CD14-positive monocyte (primary cell): ENCODE results near the gene LRRC45. TPM values are rescaled to one million over a fixed set of nuclear protein-coding genes. Genes with fewer than 3 reads are reported as not detected.

Experiments
- DNase-seq, 3 donors: peaks; one replicate each; pipeline ENCODE4 v3.0.0-alpha.2; 2011 to 2022
- H2AFZ ChIP-seq: 2 replicates; pipeline ENCODE4 v1.6.0; 2012; ENCODE audit warnings: mild to moderate bottlenecking, low read depth, low read length, inconsistent platforms; ENCODE audit not compliant: insufficient read depth, poor library complexity, severe bottlenecking
- H3K27ac ChIP-seq, 2 donors: 1 replicate in 1 of 2; 2 replicates in 1 of 2; pipeline ENCODE4 v1.5.1; 2012 to 2013; ENCODE audit warnings: low read length in 2 of 2, control low read depth in 1 of 2, inconsistent platforms in 1 of 2, low read depth in 1 of 2, mild to moderate bottlenecking in 1 of 2
- H3K27me3 ChIP-seq, 2 donors: one replicate each; pipeline versions ENCODE4 v1.6.0 to v1.6.1; 2011 to 2013; ENCODE audit warnings: low read length in 2 of 2; ENCODE audit not compliant: control insufficient read depth in 2 of 2, insufficient read depth in 2 of 2
- H3K36me3 ChIP-seq, 2 donors: replicated peaks in 1 of 2; 1 replicate in 1 of 2; 2 replicates in 1 of 2; pipeline versions ENCODE4 v1.5.1 to v1.6.1; 2012 to 2013; ENCODE audit warnings: low read length in 2 of 2, control low read depth in 1 of 2, inconsistent platforms in 1 of 2, mild to moderate bottlenecking in 1 of 2; ENCODE audit not compliant: insufficient read depth in 2 of 2, control insufficient read depth in 1 of 2
- H3K4me1 ChIP-seq, 2 donors: 1 replicate in 1 of 2; 2 replicates in 1 of 2; pipeline versions ENCODE4 v1.5.1 to v1.6.1; 2012 to 2013; ENCODE audit warnings: low read length in 2 of 2, control low read depth in 1 of 2, inconsistent platforms in 1 of 2, mild to moderate bottlenecking in 1 of 2, moderate library complexity in 1 of 2; ENCODE audit not compliant: insufficient read depth in 2 of 2, control insufficient read depth in 1 of 2
- H3K4me2 ChIP-seq: replicated peaks from 2 replicates; pipeline ENCODE3; 2012; ENCODE audit warnings: low read length, moderate library complexity, mild to moderate bottlenecking; ENCODE audit not compliant: poor library complexity, severe bottlenecking; ENCODE audit errors: extremely low read depth
- H3K4me3 ChIP-seq, 3 experiments: fragments of 200-600 bp in 1 of 3; sonication (generic) in 1 of 3; replicated peaks in 1 of 3; 1 replicate in 2 of 3; 2 replicates in 1 of 3; pipeline ENCODE4 v1.5.1; 2011 to 2013; ENCODE audit warnings: low read length in 3 of 3, mild to moderate bottlenecking in 3 of 3, control low read depth in 2 of 3, low read depth in 2 of 3, inconsistent platforms in 1 of 3, moderate library complexity in 1 of 3
- H3K79me2 ChIP-seq: 2 replicates; pipeline ENCODE4 v1.6.0; 2012; ENCODE audit warnings: mild to moderate bottlenecking, control low read depth, inconsistent platforms, low read length, moderate library complexity; ENCODE audit not compliant: insufficient read depth
- H3K9ac ChIP-seq: 2 replicates; pipeline ENCODE4 v1.6.0; 2017; ENCODE audit warnings: low read length, mild to moderate bottlenecking; ENCODE audit not compliant: insufficient read depth, poor library complexity, severe bottlenecking
- H3K9me3 ChIP-seq, 2 donors: replicated peaks in 1 of 2; 1 replicate in 1 of 2; 2 replicates in 1 of 2; pipeline versions ENCODE4 v1.5.1 to v1.6.1; 2012 to 2013; ENCODE audit warnings: low read length in 2 of 2, control low read depth in 1 of 2; ENCODE audit not compliant: control insufficient read depth in 1 of 2, insufficient read depth in 1 of 2
- H4K20me1 ChIP-seq: 2 replicates; pipeline ENCODE4 v1.6.0; 2012; ENCODE audit warnings: mild to moderate bottlenecking, low read length, control low read depth, moderate library complexity; ENCODE audit not compliant: insufficient read depth
- H3K27ac Mint-ChIP-seq, 7 donors: one replicate each; pipeline ENCODE4 v1.8.0; 2020; ENCODE audit warnings: mild to moderate bottlenecking in 7 of 7, mixed read lengths in 7 of 7, moderate library complexity in 6 of 7, inconsistent platforms in 2 of 7
- H3K27me3 Mint-ChIP-seq, 3 donors: one replicate each; pipeline ENCODE4 v1.8.0; 2021 to 2022; ENCODE audit warnings: low read depth in 3 of 3, mild to moderate bottlenecking in 3 of 3, mixed read lengths in 3 of 3, moderate library complexity in 3 of 3, inconsistent platforms in 1 of 3
- H3K36me3 Mint-ChIP-seq, 2 donors: one replicate each; pipeline ENCODE4 v1.8.0; 2020; ENCODE audit warnings: mixed read lengths in 2 of 2, inconsistent platforms in 1 of 2, mild to moderate bottlenecking in 1 of 2
- H3K4me1 Mint-ChIP-seq: one replicate; pipeline ENCODE4 v1.8.0; 2020; ENCODE audit warnings: mild to moderate bottlenecking, mixed read lengths
- H3K4me3 Mint-ChIP-seq, 2 donors: one replicate each; pipeline ENCODE4 v1.8.0; 2020; ENCODE audit warnings: mild to moderate bottlenecking in 2 of 2, mixed read lengths in 2 of 2, moderate library complexity in 1 of 2
- H3K9me3 Mint-ChIP-seq, 7 donors: one replicate each; pipeline ENCODE4 v1.8.0; 2020 to 2022; ENCODE audit warnings: mixed read lengths in 7 of 7, mild to moderate bottlenecking in 6 of 7, moderate library complexity in 6 of 7, inconsistent platforms in 2 of 7
- WGBS: methylation state at CpG from one replicate; pipeline ENCODE4 v1.1.5; 2013; ENCODE audit warnings: missing lambda C conversion rate; ENCODE audit not compliant: insufficient coverage; 5-methylcytosine and 5-hydroxymethylcytosine counted together
- intact Hi-C, 2 donors: fragments of 100-400 bp; cut with micrococcal nuclease; formaldehyde crosslinking; loops; one replicate each; pipeline versions ENCODE4 v1.15.0 to v1.15.1; 2023
- polyA plus RNA-seq, 3 donors: library from polyadenylated mRNA; depleted of rRNA in 1 of 3; unstranded in 2 of 3; stranded (reverse) in 1 of 3; fragments of 300-500 nt in 2 of 3; fragments of >200 nt in 1 of 3; fragmentation: Illumina TruSeq in 2 of 3; gene quantifications; 1 replicate in 2 of 3; 2 replicates in 1 of 3; pipeline ENCODE4 v1.2.3, GENCODE V29; 2012 to 2021
- TF ChIP-seq, protein P1 (sequence below): fragments of 200-600 bp; IDR thresholded peaks from one replicate; pipeline ENCODE4 v1.8.0; 2022; ENCODE audit warnings: antibody characterized with exemption, mild to moderate bottlenecking

The LRRC45 gene
- polyA plus RNA-seq, 3 donors, result 2.6 to 12.2 (median 3.4) TPM

- intact Hi-C loops, result loop anchor here in 1 of 2 donors (5.0 kb wide), 1 partner anchor 44 kb away; the partner anchor contains the start of gene FASN
- Mint-ChIP-seq H3K27me3 (no peaks in the 10 kb centered on the region), H3K4me1 (peaks cover 19% of the 10 kb centered on the region), H3K9me3 (no peaks in the 10 kb centered on the region), H3K4me3 (no peak overlapping the region), H3K36me3 (peaks cover 24 to 66% of the 10 kb centered on the region in 2 donors), H3K27ac (peak overlapping the region in 1 of 7 donors; percentile 5)
- Histone ChIP-seq H3K36me3 (peaks cover 55 to 64% of the 10 kb centered on the region in 2 donors), H3K4me2 (no peak overlapping the region), H2AFZ (no peak overlapping the region), H3K4me1 (peaks cover 20 to 29% of the 10 kb centered on the region in 2 donors), H3K4me3 (no peak overlapping the region), H3K27me3 (no peaks in the 10 kb centered on the region), H4K20me1 (peaks cover 23% of the 10 kb centered on the region), H3K79me2 (peaks cover 24% of the 10 kb centered on the region), H3K9ac (no peak overlapping the region), H3K9me3 (no peaks in the 10 kb centered on the region), H3K27ac (no peak overlapping the region)
- DNase-seq, result no peak
- TF ChIP-seq, protein P1, sequence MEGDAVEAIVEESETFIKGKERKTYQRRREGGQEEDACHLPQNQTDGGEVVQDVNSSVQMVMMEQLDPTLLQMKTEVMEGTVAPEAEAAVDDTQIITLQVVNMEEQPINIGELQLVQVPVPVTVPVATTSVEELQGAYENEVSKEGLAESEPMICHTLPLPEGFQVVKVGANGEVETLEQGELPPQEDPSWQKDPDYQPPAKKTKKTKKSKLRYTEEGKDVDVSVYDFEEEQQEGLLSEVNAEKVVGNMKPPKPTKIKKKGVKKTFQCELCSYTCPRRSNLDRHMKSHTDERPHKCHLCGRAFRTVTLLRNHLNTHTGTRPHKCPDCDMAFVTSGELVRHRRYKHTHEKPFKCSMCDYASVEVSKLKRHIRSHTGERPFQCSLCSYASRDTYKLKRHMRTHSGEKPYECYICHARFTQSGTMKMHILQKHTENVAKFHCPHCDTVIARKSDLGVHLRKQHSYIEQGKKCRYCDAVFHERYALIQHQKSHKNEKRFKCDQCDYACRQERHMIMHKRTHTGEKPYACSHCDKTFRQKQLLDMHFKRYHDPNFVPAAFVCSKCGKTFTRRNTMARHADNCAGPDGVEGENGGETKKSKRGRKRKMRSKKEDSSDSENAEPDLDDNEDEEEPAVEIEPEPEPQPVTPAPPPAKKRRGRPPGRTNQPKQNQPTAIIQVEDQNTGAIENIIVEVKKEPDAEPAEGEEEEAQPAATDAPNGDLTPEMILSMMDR, result no peak
- WGBS, result 98% methylated on average over 23 of the region's 28 CpGs
These were observed 30.6 kb downstream of the LRRC45 start for GRCh38 chr17:82053556-82054263.

DNA sequence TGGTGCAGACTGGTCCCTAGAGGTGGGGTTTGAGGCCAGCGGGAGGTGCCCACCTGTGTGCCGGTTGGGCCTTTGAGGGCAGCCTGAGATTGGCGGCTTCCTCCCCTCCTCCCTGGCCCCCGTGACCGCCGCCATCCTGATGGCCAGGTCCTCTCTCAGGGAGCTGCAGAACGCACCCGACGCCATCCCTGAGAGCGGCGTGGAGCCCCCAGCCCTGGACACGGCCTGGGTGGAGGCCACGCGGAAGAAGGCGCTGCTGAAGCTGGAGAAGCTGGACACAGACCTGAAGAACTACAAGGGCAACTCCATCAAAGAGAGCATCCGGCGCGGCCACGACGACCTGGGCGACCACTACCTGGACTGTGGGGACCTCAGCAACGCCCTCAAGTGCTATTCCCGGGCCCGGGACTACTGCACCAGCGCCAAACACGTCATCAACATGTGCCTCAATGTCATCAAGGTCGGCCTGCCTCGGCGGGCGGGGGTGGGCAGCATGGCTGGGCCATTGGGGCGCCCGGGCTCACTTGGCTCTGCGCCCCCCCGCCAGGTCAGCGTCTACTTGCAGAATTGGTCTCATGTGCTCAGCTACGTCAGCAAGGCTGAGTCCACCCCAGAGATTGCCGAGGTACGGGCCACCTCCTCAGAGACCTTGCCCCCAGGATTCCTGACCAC is 31.4 kb downstream of the LRRC45 start:
- H3K4me1 Mint-ChIP-seq, result peaks cover 19% of the 10 kb centered on the region
- intact Hi-C loops, result loop anchor here in 1 of 2 donors (5.0 kb wide), 1 partner anchor 43 kb away; the partner anchor contains the start of gene FASN
- no peak overlapping the region for H3K27ac ChIP-seq
- no peak overlapping the region for H3K9ac ChIP-seq
- peaks cover 61 to 66% of the 10 kb centered on the region in 2 donors for H3K36me3 ChIP-seq
- no peak overlapping the region for H3K27ac Mint-ChIP-seq
- 96% methylated on average over 32 of the region's 38 CpGs for WGBS
- TF ChIP-seq, protein P1, result no peak
- peaks cover 21 to 70% of the 10 kb centered on the region in 2 donors for H3K36me3 Mint-ChIP-seq
- no peak for DNase-seq
- peaks cover 24% of the 10 kb centered on the region for H3K79me2 ChIP-seq
- peaks cover 27% of the 10 kb centered on the region for H4K20me1 ChIP-seq
- no peaks in the 10 kb centered on the region for H3K27me3 ChIP-seq
- no peaks in the 10 kb centered on the region for H3K27me3 Mint-ChIP-seq
- H3K9me3 Mint-ChIP-seq, result no peaks in the 10 kb centered on the region
- peaks cover 20 to 29% of the 10 kb centered on the region in 2 donors for H3K4me1 ChIP-seq
- no peaks in the 10 kb centered on the region for H3K9me3 ChIP-seq
- H3K4me3 Mint-ChIP-seq, result no peak overlapping the region
- no peak overlapping the region for H3K4me3 ChIP-seq
- no peak overlapping the region for H3K4me2 ChIP-seq
- no peak overlapping the region for H2AFZ ChIP-seq
